ENCODE results near the gene VEGFA. TPM values are rescaled to one million over a fixed set of nuclear protein-coding genes. Genes with fewer than 3 reads are reported as not detected.
A peak's percentile ranks its signal among the peaks of the same experiment; 100 is the strongest.

VEGFA gene
- total RNA-seq, 1 experiment from 2014 or later, result 116 TPM

GRCh38 chr6:43725643-43726580 lies 44.1 kb upstream of the VEGFA start:
- CTCF ChIA-PET, result interaction anchor here (1.8 kb wide), 1 partner anchor 353 kb away, joined by 8 read pairs; no protein-coding TSS in a partner anchor
- H3K4me3 ChIP-seq (ENCODE audit: low read depth, low read length, poor library complexity, severe bottlenecking), result no peak overlapping the region

GRCh38 chr6:43727634-43728033 lies 42.4 kb upstream of the VEGFA start:
- CTCF ChIA-PET, result no interaction called here

More at GRCh38 chr6:43725643-43726580, 44.1 kb upstream of the VEGFA start:
- Histone ChIP-seq H3K36me3 (ENCODE audit: insufficient read depth, low read length, poor library complexity, severe bottlenecking) (no peaks in the 10 kb centered on the region), H3K27me3 (replicated peaks; ENCODE audit: insufficient read depth, low read depth, low read length, poor library complexity) (no peaks in the 10 kb centered on the region), H3K4me1 (ENCODE audit: insufficient read depth, low read length, poor library complexity, severe bottlenecking) (peaks cover 21% of the 10 kb centered on the region), H3K9me3 (ENCODE audit: low read depth, low read length, poor library complexity, severe bottlenecking) (peaks cover 9% of the 10 kb centered on the region), H3K27ac (ENCODE audit: low read depth, low read length, poor library complexity, severe bottlenecking) (peak overlapping the region; percentile 36)
- POLR2A ChIA-PET (ENCODE audit: low non-redundant PET), result no interaction called here
- BruUV-seq (replicated peaks), result no TSS peak
- DNase-seq (ENCODE audit: low spot score), result no peak
- TF ChIP-seq CTCF (conservative IDR thresholded peaks at IDR 0.05; ENCODE audit: low read depth, low read length) (no peak), EZH2 (IDR thresholded peaks at IDR 0.05; ENCODE audit: borderline replicate concordance, low read depth, low read length, poor library complexity, severe bottlenecking) (no peak)
- intact Hi-C loops (cut with micrococcal nuclease; ENCODE audit: unreplicated experiment), result no loop called here

GRCh38 chr6:43728586-43728985 lies 41.4 kb upstream of the VEGFA start:
- H3K9me3 ChIP-seq (ENCODE audit: low read depth, low read length, poor library complexity, severe bottlenecking), result peaks cover 15% of the 10 kb centered on the region
- H3K4me1 ChIP-seq (ENCODE audit: insufficient read depth, low read length, poor library complexity, severe bottlenecking), result peaks cover 21% of the 10 kb centered on the region
- no peaks in the 10 kb centered on the region for H3K27me3 ChIP-seq (replicated peaks; ENCODE audit: insufficient read depth, low read depth, low read length, poor library complexity)
- no peak overlapping the region for H3K4me3 ChIP-seq (ENCODE audit: low read depth, low read length, poor library complexity, severe bottlenecking)
- no peaks in the 10 kb centered on the region for H3K36me3 ChIP-seq (ENCODE audit: insufficient read depth, low read length, poor library complexity, severe bottlenecking)
- TF ChIP-seq EZH2 (IDR thresholded peaks at IDR 0.05; ENCODE audit: borderline replicate concordance, low read depth, low read length, poor library complexity, severe bottlenecking), result no peak
- POLR2A ChIA-PET (ENCODE audit: low non-redundant PET), result no interaction called here
- no peak overlapping the region for H3K27ac ChIP-seq (ENCODE audit: low read depth, low read length, poor library complexity, severe bottlenecking)
- no TSS peak for BruUV-seq (replicated peaks)
- DNase-seq (ENCODE audit: low spot score), result no peak
- intact Hi-C loops (cut with micrococcal nuclease; ENCODE audit: unreplicated experiment), result no loop called here
- CTCF ChIA-PET, result no interaction called here

More at GRCh38 chr6:43727634-43728033, 42.4 kb upstream of the VEGFA start:
- no TSS peak for BruUV-seq (replicated peaks)
- Histone ChIP-seq H3K36me3 (ENCODE audit: insufficient read depth, low read length, poor library complexity, severe bottlenecking) (no peaks in the 10 kb centered on the region), H3K27me3 (replicated peaks; ENCODE audit: insufficient read depth, low read depth, low read length, poor library complexity) (no peaks in the 10 kb centered on the region), H3K27ac (ENCODE audit: low read depth, low read length, poor library complexity, severe bottlenecking) (no peak overlapping the region), H3K9me3 (ENCODE audit: low read depth, low read length, poor library complexity, severe bottlenecking) (peaks cover 15% of the 10 kb centered on the region), H3K4me3 (ENCODE audit: low read depth, low read length, poor library complexity, severe bottlenecking) (no peak overlapping the region), H3K4me1 (ENCODE audit: insufficient read depth, low read length, poor library complexity, severe bottlenecking) (peaks cover 21% of the 10 kb centered on the region)
- intact Hi-C loops (cut with micrococcal nuclease; ENCODE audit: unreplicated experiment), result no loop called here
- POLR2A ChIA-PET (ENCODE audit: low non-redundant PET), result no interaction called here
- TF ChIP-seq EZH2 (IDR thresholded peaks at IDR 0.05; ENCODE audit: borderline replicate concordance, low read depth, low read length, poor library complexity, severe bottlenecking), result no peak
- TF ChIP-seq CTCF (conservative IDR thresholded peaks at IDR 0.05; ENCODE audit: low read depth, low read length), result no peak
- no peak for DNase-seq (ENCODE audit: low spot score)

Data from A673 (cell line).